Testis (tissue), 2 donors: ENCODE results near the gene EXOSC7.

ENCODE experiments used
- CTCF ChIP-seq, 3 experiments: fragments of 450-650 bp in 2 of 3; fragments of 200-600 bp in 1 of 3; sonication (generic) in 1 of 3; IDR thresholded peaks; one replicate each; pipeline ENCODE4 v1.5.1; 2016 to 2019; ENCODE audit warnings: antibody characterized with exemption in 3 of 3, mild to moderate bottlenecking in 2 of 3, moderate library complexity in 1 of 3
- POLR2A ChIP-seq: fragments of 450-650 bp; IDR thresholded peaks from one replicate; pipeline ENCODE4 v1.6.1; 2017; ENCODE audit warnings: antibody characterized with exemption, mild to moderate bottlenecking, moderate library complexity

DNA sequence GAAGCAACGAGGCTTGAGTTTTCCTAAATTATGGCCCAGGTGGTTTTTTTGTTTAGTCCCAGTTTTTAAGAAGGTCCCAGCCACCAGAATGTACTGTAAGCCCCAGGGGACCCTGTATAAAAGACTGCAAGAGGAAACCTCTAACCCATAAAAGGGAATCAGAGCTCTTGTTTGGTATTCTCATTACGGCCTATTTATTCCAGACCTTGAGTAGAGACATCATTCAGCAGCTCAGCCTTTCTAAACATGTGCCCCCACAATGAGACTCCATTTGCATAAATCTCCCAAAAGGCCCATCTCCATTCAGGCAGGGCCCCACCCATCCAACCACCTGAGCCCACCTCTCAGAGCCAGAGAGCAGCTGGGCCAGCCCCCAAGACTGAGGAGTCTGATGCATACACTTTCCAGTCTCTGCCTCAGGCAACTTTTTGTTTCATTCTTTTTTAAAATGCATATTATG, 25.7 kb upstream of the EXOSC7 start:
- TF ChIP-seq CTCF (IDR thresholded peaks at IDR 0.05): no peak
- no peak for TF ChIP-seq POLR2A
